Measurements from ENCODE around the gene PTCD1.
"Not testable (repeated sequence)": the region's sequence is repeated elsewhere in the genome, so short reads cannot be mapped to it uniquely, and the experiment has no call there.

Gene PTCD1

GRCh38 chr7:99449326-99449725 lies 10.7 kb upstream of the PTCD1 start:
- DNase-seq, result no peak

- no peak for DNase-seq
Observed at GRCh38 chr7:99448855-99449254, 10.3 kb upstream of the PTCD1 start.

- DNase-seq, result no peak
Observed at GRCh38 chr7:99447943-99448342, 9.3 kb upstream of the PTCD1 start.

- no peak for DNase-seq
Observed at GRCh38 chr7:99446096-99446495, 7.5 kb upstream of the PTCD1 start.

- no peak for DNase-seq
Observed at GRCh38 chr7:99440195-99440594, 1.6 kb upstream of the PTCD1 start.

GRCh38 chr7:99437946-99438572 lies 539 bp downstream of the PTCD1 start:
- DNase-seq, result no peak

- DNase-seq, result no peak
Observed at GRCh38 chr7:99433158-99433557, 5.4 kb downstream of the PTCD1 start.

- not testable (repeated sequence) for DNase-seq
Observed at GRCh38 chr7:99431756-99432540, 6.7 kb downstream of the PTCD1 start.

- no peak for DNase-seq
Observed at GRCh38 chr7:99429756-99430155, 8.8 kb downstream of the PTCD1 start.

- DNase-seq, result no peak
Observed at GRCh38 chr7:99428972-99429566, 9.5 kb downstream of the PTCD1 start.

GRCh38 chr7:99424932-99425730 lies 13.5 kb downstream of the PTCD1 start:
- no peak for DNase-seq

- DNase-seq, result no peak
Observed at GRCh38 chr7:99422625-99423024, 16.0 kb downstream of the PTCD1 start.

- DNase-seq, result no peak
Observed at GRCh38 chr7:99422186-99422585, 16.4 kb downstream of the PTCD1 start.

GRCh38 chr7:99420986-99421385 lies 17.6 kb downstream of the PTCD1 start:
- DNase-seq, result no peak

- DNase-seq, result no peak
Observed at GRCh38 chr7:99420213-99420612, 18.4 kb downstream of the PTCD1 start.

- DNase-seq, result no peak
Observed at GRCh38 chr7:99419323-99420021, 19.1 kb downstream of the PTCD1 start.

- no peak for DNase-seq
Observed at GRCh38 chr7:99418260-99418659, 20.3 kb downstream of the PTCD1 start.

GRCh38 chr7:99415513-99416127 lies 23.0 kb downstream of the PTCD1 start:
- DNase-seq, result not testable (repeated sequence)

GRCh38 chr7:99410635-99411034 lies 28.0 kb downstream of the PTCD1 start:
- no peak for DNase-seq

- DNase-seq, result no peak
Observed at GRCh38 chr7:99409806-99410205, 28.8 kb downstream of the PTCD1 start.

- DNase-seq, result no peak
Observed at GRCh38 chr7:99409192-99409572, 29.4 kb downstream of the PTCD1 start.
